Measurements from ENCODE around the gene EWSR1.
A peak's percentile ranks its signal among the peaks of the same experiment; 100 is the strongest.

The EWSR1 gene

DNA sequence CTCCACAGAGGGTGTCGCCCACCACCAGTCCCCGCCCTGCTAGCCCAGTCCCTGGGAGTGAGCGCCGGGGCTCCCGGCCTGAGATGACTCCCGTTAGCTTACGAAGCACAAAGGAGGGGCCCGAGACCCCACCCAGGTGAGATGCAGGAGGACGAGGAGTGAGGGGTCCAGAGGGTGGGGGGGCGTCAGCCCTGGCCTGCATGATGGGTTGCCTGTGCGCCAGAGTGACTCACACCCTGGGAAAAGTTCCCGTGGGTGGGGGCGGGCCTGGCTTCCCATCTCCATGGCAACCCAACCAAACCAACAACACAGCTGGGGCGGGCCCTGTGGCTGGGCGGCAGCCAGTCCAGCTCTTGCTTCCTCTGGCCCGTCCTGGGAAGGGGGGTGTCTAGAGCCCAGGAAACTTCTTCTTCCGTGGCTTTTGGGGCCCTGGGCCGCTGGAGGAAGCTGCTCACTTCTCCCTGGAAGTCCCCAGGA is 42.8 kb downstream of the EWSR1 start (continued):
- TF ChIP-seq, protein P1, sequence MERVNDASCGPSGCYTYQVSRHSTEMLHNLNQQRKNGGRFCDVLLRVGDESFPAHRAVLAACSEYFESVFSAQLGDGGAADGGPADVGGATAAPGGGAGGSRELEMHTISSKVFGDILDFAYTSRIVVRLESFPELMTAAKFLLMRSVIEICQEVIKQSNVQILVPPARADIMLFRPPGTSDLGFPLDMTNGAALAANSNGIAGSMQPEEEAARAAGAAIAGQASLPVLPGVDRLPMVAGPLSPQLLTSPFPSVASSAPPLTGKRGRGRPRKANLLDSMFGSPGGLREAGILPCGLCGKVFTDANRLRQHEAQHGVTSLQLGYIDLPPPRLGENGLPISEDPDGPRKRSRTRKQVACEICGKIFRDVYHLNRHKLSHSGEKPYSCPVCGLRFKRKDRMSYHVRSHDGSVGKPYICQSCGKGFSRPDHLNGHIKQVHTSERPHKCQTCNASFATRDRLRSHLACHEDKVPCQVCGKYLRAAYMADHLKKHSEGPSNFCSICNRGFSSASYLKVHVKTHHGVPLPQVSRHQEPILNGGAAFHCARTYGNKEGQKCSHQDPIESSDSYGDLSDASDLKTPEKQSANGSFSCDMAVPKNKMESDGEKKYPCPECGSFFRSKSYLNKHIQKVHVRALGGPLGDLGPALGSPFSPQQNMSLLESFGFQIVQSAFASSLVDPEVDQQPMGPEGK (tag by site-specific recombination; IDR thresholded peaks at IDR 0.05) = peak; percentile 88
- peak; percentile 68; the same call in 1 of the 2 replicates for TF ChIP-seq KLF8 (tag by site-specific recombination; IDR thresholded peaks at IDR 0.05)
- TF ChIP-seq ZBTB17 (tag by site-specific recombination; IDR thresholded peaks at IDR 0.05) = peak; percentile 48
- no peak for TF ChIP-seq ZFP37 (tag by site-specific recombination; IDR thresholded peaks at IDR 0.05)
- no peak for TF ChIP-seq ZNF596 (tag by site-specific recombination; IDR thresholded peaks at IDR 0.05)
- no peak for TF ChIP-seq ZFP3 (tag by site-specific recombination; IDR thresholded peaks at IDR 0.05; ENCODE audit: low read depth)
- no peak for TF ChIP-seq ZNF211 (tag by site-specific recombination; IDR thresholded peaks at IDR 0.05; ENCODE audit: low read depth)
- TF ChIP-seq ZBTB48 (tag by site-specific recombination; IDR thresholded peaks at IDR 0.05) = no peak
- TF ChIP-seq MYNN (tag by site-specific recombination; IDR thresholded peaks at IDR 0.05; ENCODE audit: borderline replicate concordance) = no peak

DNA sequence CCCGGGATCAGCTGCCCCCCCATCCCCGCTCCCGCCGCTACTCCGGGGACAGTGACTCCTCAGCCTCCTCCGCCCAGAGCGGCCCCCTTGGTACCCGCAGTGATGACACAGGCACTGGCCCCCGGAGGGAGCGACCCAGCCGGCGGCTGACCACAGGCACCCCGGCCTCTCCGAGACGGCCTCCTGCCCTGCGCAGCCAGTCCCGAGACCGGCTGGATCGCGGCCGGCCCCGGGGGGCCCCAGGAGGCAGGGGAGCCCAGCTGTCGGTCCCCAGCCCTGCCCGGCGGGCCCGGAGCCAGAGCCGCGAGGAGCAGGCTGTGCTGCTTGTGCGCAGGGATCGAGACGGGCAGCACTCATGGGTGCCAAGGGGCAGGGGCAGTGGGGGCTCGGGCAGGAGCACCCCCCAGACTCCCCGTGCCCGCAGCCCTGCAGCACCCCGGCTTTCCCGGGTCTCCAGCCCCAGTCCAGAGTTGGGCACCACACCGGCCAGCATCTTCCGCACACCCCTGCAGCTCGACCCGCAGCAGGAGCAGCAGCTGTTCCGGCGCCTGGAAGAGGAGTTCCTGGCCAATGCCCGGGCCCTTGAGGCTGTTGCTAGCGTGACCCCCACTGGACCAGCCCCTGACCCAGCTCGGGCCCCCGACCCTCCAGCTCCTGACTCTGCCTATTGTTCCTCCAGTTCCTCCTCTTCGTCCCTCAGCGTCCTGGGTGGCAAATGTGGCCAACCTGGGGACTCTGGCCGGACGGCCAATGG is 43.6 kb downstream of the EWSR1 start:
- Histone ChIP-seq H3K4me1 (ENCODE audit: control insufficient read depth, insufficient read depth, low read length) (peaks cover 14% of the 10 kb centered on the region), H3K27ac (ENCODE audit: extremely low read depth, low read depth, low read length) (no peak overlapping the region), H3K36me3 (ENCODE audit: control insufficient read depth in 2 of 2, insufficient read depth in 1 of 2, low read length in 2 of 2) (no peaks in the 10 kb centered on the region), H3K4me3 (ENCODE audit: low read depth, low read length) (no peak overlapping the region), H3K9me3 (ENCODE audit: control insufficient read depth, insufficient read depth, low read depth, low read length) (no peaks in the 10 kb centered on the region)
- POLR2A ChIA-PET = interaction anchor here (0.5 to 1.7 kb wide), 6 partner anchors 9 to 169 kb away, joined by 3 to 6 read pairs (median 4); partner anchors contain the start of genes EWSR1 and RHBDD3
- no peak for TF ChIP-seq IKZF3 (tag by site-specific recombination; IDR thresholded peaks at IDR 0.05)
- TF ChIP-seq BCL11B (tag by site-specific recombination; IDR thresholded peaks at IDR 0.05; ENCODE audit: low read depth) = peak; percentile 55; the same call in 1 of the 2 replicates
- CTCF ChIA-PET = interaction anchor here (0.6 to 1.6 kb wide), 5 partner anchors 10 to 89 kb away, joined by 3 to 6 read pairs (median 3); no protein-coding TSS in a partner anchor

DNA sequence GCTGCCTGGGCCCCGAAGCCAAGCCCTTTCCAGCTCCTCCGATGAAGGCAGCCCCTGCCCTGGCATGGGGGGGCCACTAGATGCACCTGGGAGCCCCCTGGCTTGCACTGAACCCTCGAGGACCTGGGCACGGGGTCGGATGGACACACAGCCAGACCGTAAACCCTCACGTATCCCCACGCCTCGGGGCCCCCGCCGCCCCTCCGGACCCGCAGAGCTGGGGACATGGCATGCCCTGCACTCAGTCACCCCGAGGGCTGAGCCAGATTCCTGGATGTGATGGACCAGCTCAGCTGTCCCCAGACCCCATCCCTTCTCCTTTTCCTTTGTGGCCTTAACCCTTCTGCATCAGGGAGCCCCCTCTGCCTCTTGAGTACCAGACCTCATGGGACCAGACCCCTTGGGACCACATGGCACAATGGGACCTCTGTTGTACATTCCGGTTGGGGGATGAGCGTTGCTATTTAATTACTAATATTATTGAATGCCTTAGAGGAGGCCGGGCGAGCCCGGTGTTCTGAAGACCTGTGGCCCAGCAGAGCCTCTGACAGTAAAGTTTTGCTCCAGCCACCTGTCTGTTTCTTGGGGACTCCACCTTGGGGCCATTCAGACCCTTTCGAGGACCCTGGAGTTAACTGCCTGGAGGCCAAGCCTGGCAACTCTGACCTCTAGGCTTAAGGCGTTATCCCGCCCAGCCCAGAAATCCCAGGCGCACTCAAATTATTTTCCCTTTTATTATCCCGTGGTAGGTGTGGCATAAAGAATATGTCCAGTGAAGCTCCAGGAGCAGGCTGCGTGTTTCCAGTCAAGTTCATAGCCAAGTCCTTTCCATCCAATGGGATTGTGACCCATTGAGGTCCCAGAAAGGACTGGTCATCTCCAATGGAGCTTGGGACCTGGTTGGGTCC is 44.4 kb downstream of the EWSR1 start:
- POLR2A ChIA-PET = interaction anchor here (1.7 kb wide), 1 partner anchor 10 kb away, joined by 6 read pairs; no protein-coding TSS in a partner anchor
- H3K9me3 ChIP-seq (ENCODE audit: control insufficient read depth, insufficient read depth, low read depth, low read length) = no peaks in the 10 kb centered on the region
- no peak for TF ChIP-seq ZNF37A (tag by site-specific recombination; IDR thresholded peaks at IDR 0.05)
- TF ChIP-seq GLIS1 (tag by site-specific recombination; IDR thresholded peaks at IDR 0.05) = no peak
- TF ChIP-seq, protein P2, sequence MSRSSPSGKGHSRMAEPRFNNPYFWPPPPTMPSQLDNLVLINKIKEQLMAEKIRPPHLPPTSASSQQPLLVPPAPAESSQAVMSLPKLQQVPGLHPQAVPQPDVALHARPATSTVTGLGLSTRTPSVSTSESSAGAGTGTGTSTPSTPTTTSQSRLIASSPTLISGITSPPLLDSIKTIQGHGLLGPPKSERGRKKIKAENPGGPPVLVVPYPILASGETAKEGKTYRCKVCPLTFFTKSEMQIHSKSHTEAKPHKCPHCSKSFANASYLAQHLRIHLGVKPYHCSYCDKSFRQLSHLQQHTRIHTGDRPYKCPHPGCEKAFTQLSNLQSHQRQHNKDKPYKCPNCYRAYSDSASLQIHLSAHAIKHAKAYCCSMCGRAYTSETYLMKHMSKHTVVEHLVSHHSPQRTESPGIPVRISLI (tag by site-specific recombination; IDR thresholded peaks at IDR 0.05) = no peak
- no peak for TF ChIP-seq ZNF324 (tag by site-specific recombination; IDR thresholded peaks at IDR 0.05)
- TF ChIP-seq MYNN (tag by site-specific recombination; IDR thresholded peaks at IDR 0.05; ENCODE audit: borderline replicate concordance) = no peak
- TF ChIP-seq KLF8 (tag by site-specific recombination; IDR thresholded peaks at IDR 0.05) = no peak
- TF ChIP-seq ZNF777 (tag by site-specific recombination; IDR thresholded peaks at IDR 0.05; ENCODE audit: borderline replicate concordance) = no peak
- TF ChIP-seq ZNF792 (tag by site-specific recombination; IDR thresholded peaks at IDR 0.05) = no peak
- TF ChIP-seq, protein P3, sequence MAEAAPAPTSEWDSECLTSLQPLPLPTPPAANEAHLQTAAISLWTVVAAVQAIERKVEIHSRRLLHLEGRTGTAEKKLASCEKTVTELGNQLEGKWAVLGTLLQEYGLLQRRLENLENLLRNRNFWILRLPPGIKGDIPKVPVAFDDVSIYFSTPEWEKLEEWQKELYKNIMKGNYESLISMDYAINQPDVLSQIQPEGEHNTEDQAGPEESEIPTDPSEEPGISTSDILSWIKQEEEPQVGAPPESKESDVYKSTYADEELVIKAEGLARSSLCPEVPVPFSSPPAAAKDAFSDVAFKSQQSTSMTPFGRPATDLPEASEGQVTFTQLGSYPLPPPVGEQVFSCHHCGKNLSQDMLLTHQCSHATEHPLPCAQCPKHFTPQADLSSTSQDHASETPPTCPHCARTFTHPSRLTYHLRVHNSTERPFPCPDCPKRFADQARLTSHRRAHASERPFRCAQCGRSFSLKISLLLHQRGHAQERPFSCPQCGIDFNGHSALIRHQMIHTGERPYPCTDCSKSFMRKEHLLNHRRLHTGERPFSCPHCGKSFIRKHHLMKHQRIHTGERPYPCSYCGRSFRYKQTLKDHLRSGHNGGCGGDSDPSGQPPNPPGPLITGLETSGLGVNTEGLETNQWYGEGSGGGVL (tag by site-specific recombination; IDR thresholded peaks at IDR 0.05) = no peak
- no peak for TF ChIP-seq ZBTB48 (tag by site-specific recombination; IDR thresholded peaks at IDR 0.05)
- no peak for TF ChIP-seq ZNF791 (tag by site-specific recombination; IDR thresholded peaks at IDR 0.05)
- CTCF ChIA-PET = interaction anchor here (0.6 to 1.6 kb wide), 10 partner anchors 9 to 840 kb away, joined by 3 to 6 read pairs (median 3); no protein-coding TSS in a partner anchor
- no peak overlapping the region for H3K27ac ChIP-seq (ENCODE audit: extremely low read depth, low read depth, low read length)
- no peak overlapping the region for H3K4me3 ChIP-seq (ENCODE audit: low read depth, low read length)
- peaks cover 14% of the 10 kb centered on the region for H3K4me1 ChIP-seq (ENCODE audit: control insufficient read depth, insufficient read depth, low read length)
- H3K36me3 ChIP-seq (ENCODE audit: control insufficient read depth in 2 of 2, insufficient read depth in 1 of 2, low read length in 2 of 2) = no peaks in the 10 kb centered on the region

Data from HEK293 (cell line).